ENCODE results near the gene FTCD.

Gene FTCD

DNA sequence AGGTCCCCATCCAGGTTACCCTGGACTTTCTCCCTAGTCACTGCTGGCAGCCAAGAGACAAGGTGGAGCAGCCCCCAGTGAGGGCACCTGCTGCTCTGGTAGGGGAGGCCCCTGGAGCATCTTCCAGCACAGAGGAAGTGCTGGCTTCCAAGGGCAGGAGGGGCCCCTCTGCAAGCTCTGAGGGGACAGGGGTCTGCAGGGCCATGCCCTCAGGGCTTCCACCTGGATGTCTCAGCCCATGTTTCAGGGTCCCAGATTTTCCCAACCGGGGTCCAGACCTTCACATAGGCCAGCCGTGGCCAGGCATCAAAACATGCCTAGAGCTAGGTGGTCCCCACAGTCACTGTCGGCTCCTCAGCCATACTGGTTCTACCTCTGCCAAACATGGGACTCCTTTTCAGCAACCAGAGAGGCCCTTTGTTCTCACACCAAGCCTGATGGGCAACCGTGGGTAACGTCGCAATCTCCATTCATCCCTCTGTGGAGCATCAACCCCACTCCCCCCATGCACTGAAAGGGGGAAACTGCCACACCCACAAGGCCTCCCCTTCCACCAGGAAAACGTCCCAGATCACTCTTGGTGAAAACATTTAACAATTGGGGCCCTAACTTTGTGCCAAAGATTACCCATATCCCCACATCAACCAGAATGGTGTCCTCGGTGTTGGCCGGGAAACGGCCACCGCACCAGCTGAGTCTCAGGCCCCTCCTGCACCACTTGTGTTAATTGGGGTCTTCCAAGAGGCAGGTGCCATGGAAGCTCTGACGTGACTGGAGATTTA lies 59.4 kb downstream of the FTCD start:
- no peaks in the 10 kb centered on the region for H3K4me1 ChIP-seq (ENCODE audit: low read length)
- no peak overlapping the region for H3K27ac ChIP-seq (ENCODE audit: low read length)
- no peaks in the 10 kb centered on the region for H3F3A ChIP-seq (ENCODE audit: insufficient read depth, low read length)
- no peak for TF ChIP-seq EZH2phosphoT487 (IDR thresholded peaks at IDR 0.05; ENCODE audit: low read length)
- no peak for TF ChIP-seq EZH2 (optimal IDR thresholded peaks at IDR 0.05; ENCODE audit: low read depth, low read length)
- TF ChIP-seq, protein P1, sequence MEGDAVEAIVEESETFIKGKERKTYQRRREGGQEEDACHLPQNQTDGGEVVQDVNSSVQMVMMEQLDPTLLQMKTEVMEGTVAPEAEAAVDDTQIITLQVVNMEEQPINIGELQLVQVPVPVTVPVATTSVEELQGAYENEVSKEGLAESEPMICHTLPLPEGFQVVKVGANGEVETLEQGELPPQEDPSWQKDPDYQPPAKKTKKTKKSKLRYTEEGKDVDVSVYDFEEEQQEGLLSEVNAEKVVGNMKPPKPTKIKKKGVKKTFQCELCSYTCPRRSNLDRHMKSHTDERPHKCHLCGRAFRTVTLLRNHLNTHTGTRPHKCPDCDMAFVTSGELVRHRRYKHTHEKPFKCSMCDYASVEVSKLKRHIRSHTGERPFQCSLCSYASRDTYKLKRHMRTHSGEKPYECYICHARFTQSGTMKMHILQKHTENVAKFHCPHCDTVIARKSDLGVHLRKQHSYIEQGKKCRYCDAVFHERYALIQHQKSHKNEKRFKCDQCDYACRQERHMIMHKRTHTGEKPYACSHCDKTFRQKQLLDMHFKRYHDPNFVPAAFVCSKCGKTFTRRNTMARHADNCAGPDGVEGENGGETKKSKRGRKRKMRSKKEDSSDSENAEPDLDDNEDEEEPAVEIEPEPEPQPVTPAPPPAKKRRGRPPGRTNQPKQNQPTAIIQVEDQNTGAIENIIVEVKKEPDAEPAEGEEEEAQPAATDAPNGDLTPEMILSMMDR (IDR thresholded peaks at IDR 0.05; ENCODE audit: low read length), result no peak
- H3K27me3 ChIP-seq (replicated peaks; ENCODE audit: insufficient read depth, low read length), result peaks cover 77% of the 10 kb centered on the region
- H3K79me2 ChIP-seq (ENCODE audit: low read length), result no peaks in the 10 kb centered on the region
- H3K4me3 ChIP-seq (ENCODE audit: low read length), result no peak overlapping the region
- H3K9me2 ChIP-seq (replicated peaks; ENCODE audit: insufficient read depth, low read length), result no peaks in the 10 kb centered on the region
- no peak overlapping the region for H2AFZ ChIP-seq (ENCODE audit: low read length)
- no peaks in the 10 kb centered on the region for H3K36me3 ChIP-seq (replicated peaks; ENCODE audit: insufficient read depth, low read length)
- no peaks in the 10 kb centered on the region for H3K9me3 ChIP-seq (replicated peaks; ENCODE audit: insufficient read depth, low read length)
- no peak overlapping the region for H3K4me2 ChIP-seq (ENCODE audit: low read depth, low read length)
- H3K9ac ChIP-seq (ENCODE audit: low read length), result no peak overlapping the region
- H4K20me1 ChIP-seq (ENCODE audit: insufficient read depth, low read length), result no peaks in the 10 kb centered on the region
- DNase-seq, result no peak

DNA sequence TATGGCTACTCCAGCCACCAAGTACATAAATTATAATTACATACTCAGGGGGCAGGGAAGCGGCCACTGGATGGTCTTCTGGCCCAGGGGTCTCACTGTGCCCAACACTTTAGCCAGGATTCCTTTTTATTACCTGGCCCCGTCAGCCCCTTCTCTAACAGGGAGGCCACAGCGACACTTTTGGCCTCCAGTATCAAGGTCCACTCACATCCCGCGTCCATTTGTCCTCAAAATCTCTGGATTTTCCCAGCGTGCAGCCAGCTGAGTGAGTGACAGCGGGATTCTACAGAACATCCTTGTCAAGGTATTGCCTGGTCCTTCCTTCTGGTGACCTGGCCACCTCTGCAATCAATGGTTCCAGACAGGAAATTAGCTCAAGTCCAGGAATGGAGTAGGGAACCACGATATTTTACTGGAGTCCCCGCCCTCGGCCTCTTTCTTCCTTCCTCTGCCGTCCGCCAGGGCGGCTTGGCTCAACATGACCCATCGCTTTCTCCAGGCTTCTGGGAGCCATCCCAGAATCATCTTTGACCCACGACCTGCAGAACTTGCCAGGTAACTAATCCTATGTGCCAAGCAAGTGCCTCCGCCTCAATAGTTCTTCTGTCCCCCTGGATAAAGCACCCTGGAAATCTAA lies 60.2 kb downstream of the FTCD start:
- no peaks in the 10 kb centered on the region for H3F3A ChIP-seq (ENCODE audit: insufficient read depth, low read length)
- H3K36me3 ChIP-seq (replicated peaks; ENCODE audit: insufficient read depth, low read length), result no peaks in the 10 kb centered on the region
- no peak overlapping the region for H3K4me2 ChIP-seq (ENCODE audit: low read depth, low read length)
- no peak overlapping the region for H3K9ac ChIP-seq (ENCODE audit: low read length)
- H3K9me2 ChIP-seq (replicated peaks; ENCODE audit: insufficient read depth, low read length), result no peaks in the 10 kb centered on the region
- H3K4me3 ChIP-seq (ENCODE audit: low read length), result no peak overlapping the region
- H3K9me3 ChIP-seq (replicated peaks; ENCODE audit: insufficient read depth, low read length), result no peaks in the 10 kb centered on the region
- no peak overlapping the region for H3K27ac ChIP-seq (ENCODE audit: low read length)
- no peak for DNase-seq
- no peaks in the 10 kb centered on the region for H4K20me1 ChIP-seq (ENCODE audit: insufficient read depth, low read length)
- no peak overlapping the region for H2AFZ ChIP-seq (ENCODE audit: low read length)
- TF ChIP-seq EZH2 (optimal IDR thresholded peaks at IDR 0.05; ENCODE audit: low read depth, low read length) (no peak), EZH2phosphoT487 (IDR thresholded peaks at IDR 0.05; ENCODE audit: low read length) (no peak)
- TF ChIP-seq, protein P1 (IDR thresholded peaks at IDR 0.05; ENCODE audit: low read length), result no peak
- H3K79me2 ChIP-seq (ENCODE audit: low read length), result no peaks in the 10 kb centered on the region
- H3K4me1 ChIP-seq (ENCODE audit: low read length), result no peaks in the 10 kb centered on the region
- peaks cover 68% of the 10 kb centered on the region for H3K27me3 ChIP-seq (replicated peaks; ENCODE audit: insufficient read depth, low read length)

DNA sequence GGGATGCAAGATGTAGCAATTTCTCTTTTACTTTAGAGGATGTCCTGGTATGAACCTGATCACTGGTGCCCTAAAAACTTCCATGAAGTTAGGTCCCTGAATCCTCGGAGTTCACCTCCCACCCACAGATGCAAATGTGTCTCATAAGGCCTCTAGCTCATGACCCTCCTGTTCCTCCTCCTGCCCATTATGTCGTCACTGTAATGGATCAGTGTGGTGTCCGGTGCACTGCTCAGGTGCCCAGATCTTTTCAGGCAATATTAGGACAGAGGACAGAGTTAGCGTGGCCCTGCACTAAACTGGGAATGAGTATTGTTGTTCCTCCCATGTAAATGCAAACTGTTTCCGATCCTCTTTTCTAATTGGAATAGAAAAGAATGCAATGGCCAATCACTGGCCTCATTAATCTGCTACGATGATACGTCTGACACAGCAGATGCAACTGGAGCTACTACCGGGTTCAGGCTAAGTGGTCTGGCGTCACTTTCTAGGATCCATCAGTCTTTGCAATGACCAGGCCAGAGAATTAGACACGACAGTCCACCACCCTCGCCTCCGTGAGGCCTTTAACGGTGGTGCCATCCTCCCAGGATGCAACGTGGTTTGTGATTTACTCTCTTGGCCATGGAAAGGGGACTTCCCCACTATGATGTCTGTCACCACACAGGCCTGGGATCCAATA lies 60.8 kb downstream of the FTCD start:
- no peaks in the 10 kb centered on the region for H3K4me1 ChIP-seq (ENCODE audit: low read length)
- H3K9ac ChIP-seq (ENCODE audit: low read length), result no peak overlapping the region
- no peak overlapping the region for H3K4me3 ChIP-seq (ENCODE audit: low read length)
- TF ChIP-seq, protein P1 (IDR thresholded peaks at IDR 0.05; ENCODE audit: low read length), result no peak
- TF ChIP-seq EZH2 (optimal IDR thresholded peaks at IDR 0.05; ENCODE audit: low read depth, low read length), result no peak
- TF ChIP-seq EZH2phosphoT487 (IDR thresholded peaks at IDR 0.05; ENCODE audit: low read length), result no peak
- H3K79me2 ChIP-seq (ENCODE audit: low read length), result no peaks in the 10 kb centered on the region
- no peak for DNase-seq
- H3K36me3 ChIP-seq (replicated peaks; ENCODE audit: insufficient read depth, low read length), result no peaks in the 10 kb centered on the region
- no peaks in the 10 kb centered on the region for H3K9me2 ChIP-seq (replicated peaks; ENCODE audit: insufficient read depth, low read length)
- no peaks in the 10 kb centered on the region for H4K20me1 ChIP-seq (ENCODE audit: insufficient read depth, low read length)
- H3F3A ChIP-seq (ENCODE audit: insufficient read depth, low read length), result no peaks in the 10 kb centered on the region
- H3K4me2 ChIP-seq (ENCODE audit: low read depth, low read length), result no peak overlapping the region
- H3K9me3 ChIP-seq (replicated peaks; ENCODE audit: insufficient read depth, low read length), result no peaks in the 10 kb centered on the region
- no peak overlapping the region for H3K27ac ChIP-seq (ENCODE audit: low read length)
- H2AFZ ChIP-seq (ENCODE audit: low read length), result no peak overlapping the region
- peaks cover 66% of the 10 kb centered on the region for H3K27me3 ChIP-seq (replicated peaks; ENCODE audit: insufficient read depth, low read length)

Data from MM.1S (cell line).